Measurements from ENCODE around the gene BNIP2.

BNIP2 gene

GRCh38 chr15:59618406-59618805 lies 70.7 kb downstream of the BNIP2 start:
- DNase-seq = no peak

DNA sequence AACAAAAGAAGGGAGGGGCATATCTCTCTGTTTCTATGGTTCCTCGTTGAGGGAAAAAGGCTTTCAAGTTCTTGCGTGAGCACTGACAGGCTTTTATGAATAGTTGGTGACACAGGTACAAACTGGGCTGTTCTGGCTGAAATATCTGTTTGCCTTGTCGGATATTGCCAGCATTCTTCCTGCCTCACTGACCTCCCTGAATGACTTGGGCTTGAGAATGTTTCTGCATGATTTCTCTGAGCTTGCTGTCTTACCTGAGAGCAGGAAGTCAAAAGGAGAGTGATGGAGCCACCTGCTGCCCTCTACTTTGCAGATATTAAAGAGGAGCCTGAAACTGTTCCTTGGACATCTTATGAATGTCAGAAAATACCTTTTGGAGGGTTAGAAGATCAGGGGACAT lies 72.7 kb downstream of the BNIP2 start:
- no peak for DNase-seq

GRCh38 chr15:59615661-59616060 lies 73.5 kb downstream of the BNIP2 start:
- DNase-seq = no peak

GRCh38 chr15:59614153-59614552 lies 75.0 kb downstream of the BNIP2 start:
- no peak for DNase-seq

- DNase-seq = no peak
These were observed 77.6 kb downstream of the BNIP2 start, which contains the start of gene GCNT3 for GRCh38 chr15:59611276-59612260. TSS of gene GCNT3 (plus strand) at chr15:59611783. CDS start at chr15:59618239, 6,456 bp downstream.

DNA sequence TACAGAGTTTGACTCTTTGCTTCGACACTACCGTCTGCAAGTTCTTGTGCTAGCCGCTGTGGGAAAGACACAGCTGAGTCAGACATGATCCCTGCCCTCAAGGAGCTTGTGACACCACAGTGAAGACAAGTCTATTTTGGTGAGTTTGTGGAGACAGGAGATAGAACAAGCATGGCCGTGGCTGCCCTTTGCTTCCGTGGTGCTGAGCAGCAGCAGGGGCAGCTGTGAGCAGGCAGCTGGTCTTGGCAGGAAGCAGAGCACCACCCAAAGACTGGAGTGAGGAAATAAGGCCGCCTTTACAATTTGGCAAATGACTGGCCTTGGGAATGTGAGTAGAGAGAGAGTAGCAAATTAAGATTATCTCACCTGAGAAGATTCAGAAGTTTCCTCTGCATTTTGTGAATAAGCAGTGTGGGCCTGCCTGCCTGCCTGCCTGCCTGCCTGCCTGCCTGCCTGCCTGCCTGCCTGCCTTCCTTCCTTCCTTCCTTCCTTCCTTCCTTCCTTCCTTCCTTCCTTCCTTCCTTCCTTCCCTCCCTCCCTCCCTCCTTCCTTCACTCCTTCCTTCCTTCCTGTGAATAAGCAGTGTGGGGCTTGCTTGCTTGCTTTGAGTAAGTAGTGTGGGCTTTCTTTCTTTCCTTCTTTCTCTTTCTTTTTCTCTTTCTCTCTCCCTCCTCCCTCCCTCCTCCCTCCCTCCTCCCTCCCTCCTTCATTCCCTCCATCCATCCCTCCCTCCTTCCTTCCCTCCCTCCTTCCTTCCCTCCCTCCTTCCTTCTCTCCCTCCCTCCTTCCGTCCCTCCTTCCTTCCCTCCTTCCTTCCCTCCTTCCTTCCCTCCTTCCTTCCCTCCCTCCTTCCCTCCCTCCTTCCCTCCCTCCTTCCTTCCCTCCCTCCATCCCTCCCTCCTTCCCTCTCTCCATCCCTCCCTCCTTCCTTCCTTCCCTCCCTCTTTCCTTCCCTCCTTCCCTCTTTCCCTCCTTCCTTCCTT lies 79.1 kb downstream of the BNIP2 start:
- DNase-seq = no peak
